Activated T-cell treated with anti-CD3 and anti-CD28 coated beads, Interleukin-2, amount 50 U/mL, for 4 hours (primary cell): Measurements from ENCODE around the gene CELF2. TPM values are rescaled to one million over a fixed set of nuclear protein-coding genes. Genes with fewer than 3 reads are reported as not detected.

Experiments used
- ATAC-seq, 2 donors: fragments of 200-7000 bp; cut with Tn5 transposase; one replicate each; pipeline ENCODE4 v1.10.0; 2021
- DNase-seq: peaks from one replicate; pipeline ENCODE4 v3.0.0-alpha.2; 2020
- H3K27me3 Mint-ChIP-seq: one replicate; pipeline ENCODE4 v1.8.0; 2021; ENCODE audit warnings: low read depth, mixed read lengths
- H3K36me3 Mint-ChIP-seq: one replicate; pipeline ENCODE4 v1.8.0; 2022; ENCODE audit warnings: mixed read lengths; ENCODE audit not compliant: insufficient read depth
- H3K4me1 Mint-ChIP-seq: one replicate; pipeline ENCODE4 v1.8.0; 2021; ENCODE audit warnings: low read depth, mixed read lengths
- H3K4me3 Mint-ChIP-seq: one replicate; pipeline ENCODE4 v1.8.0; 2021; ENCODE audit warnings: mild to moderate bottlenecking, moderate library complexity, mixed read lengths
- H3K9me3 Mint-ChIP-seq: one replicate; pipeline ENCODE4 v1.8.0; 2021; ENCODE audit warnings: mixed read lengths
- total RNA-seq, 3 donors: library from RNA; stranded (reverse); gene quantifications; one replicate each; pipeline ENCODE4 v1.2.1, GENCODE V29; 2021

The CELF2 gene
- total RNA-seq, 3 donors from 2014 or later: 112 to 121 (median 113) TPM

DNA sequence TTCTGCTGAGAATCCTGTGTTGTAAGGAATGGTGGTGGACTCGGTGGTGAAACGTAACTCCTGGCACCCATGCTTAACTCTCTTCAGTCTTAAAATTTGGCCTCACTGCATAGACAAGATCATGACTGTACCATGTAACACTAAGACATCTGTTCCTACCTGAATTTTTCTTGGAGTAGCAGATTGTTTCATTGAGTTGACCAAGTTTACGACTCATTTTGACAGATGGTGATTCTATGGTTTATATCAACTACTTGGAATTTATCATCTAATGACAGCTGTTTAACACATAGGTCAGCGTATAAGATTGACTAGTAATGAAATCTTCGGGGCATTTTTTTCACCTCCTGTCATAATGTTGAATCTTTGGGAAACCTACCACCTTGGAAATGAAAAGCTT is 184.2 kb downstream of the CELF2 start:
- ATAC-seq: no peak
- H3K4me3 Mint-ChIP-seq: no peak overlapping the region
- no peak for DNase-seq
- H3K36me3 Mint-ChIP-seq: peaks cover 84% of the 10 kb centered on the region
- H3K9me3 Mint-ChIP-seq: no peaks in the 10 kb centered on the region
- no peaks in the 10 kb centered on the region for H3K27me3 Mint-ChIP-seq
- peaks cover 100% of the 10 kb centered on the region for H3K4me1 Mint-ChIP-seq

GRCh38 chr10:11204351-11204942 is 186.8 kb downstream of the CELF2 start:
- ATAC-seq (no peak), DNase-seq (no peak)
- Mint-ChIP-seq H3K4me1 (peaks cover 100% of the 10 kb centered on the region), H3K27me3 (no peaks in the 10 kb centered on the region), H3K9me3 (no peaks in the 10 kb centered on the region), H3K36me3 (peaks cover 81% of the 10 kb centered on the region), H3K4me3 (no peak overlapping the region)

GRCh38 chr10:11205030-11205772 is 187.5 kb downstream of the CELF2 start:
- H3K27me3 Mint-ChIP-seq: no peaks in the 10 kb centered on the region
- ATAC-seq (peak; percentile 84 to 85), DNase-seq (no peak)
- peaks cover 100% of the 10 kb centered on the region for H3K4me1 Mint-ChIP-seq
- no peaks in the 10 kb centered on the region for H3K9me3 Mint-ChIP-seq
- H3K4me3 Mint-ChIP-seq: no peak overlapping the region
- H3K36me3 Mint-ChIP-seq: peaks cover 78% of the 10 kb centered on the region

GRCh38 chr10:11206676-11207559 is 189.2 kb downstream of the CELF2 start:
- no peak for ATAC-seq
- H3K4me3 Mint-ChIP-seq: no peak overlapping the region
- peaks cover 100% of the 10 kb centered on the region for H3K4me1 Mint-ChIP-seq
- no peak for DNase-seq
- H3K27me3 Mint-ChIP-seq: no peaks in the 10 kb centered on the region
- peaks cover 68% of the 10 kb centered on the region for H3K36me3 Mint-ChIP-seq
- no peaks in the 10 kb centered on the region for H3K9me3 Mint-ChIP-seq

DNA sequence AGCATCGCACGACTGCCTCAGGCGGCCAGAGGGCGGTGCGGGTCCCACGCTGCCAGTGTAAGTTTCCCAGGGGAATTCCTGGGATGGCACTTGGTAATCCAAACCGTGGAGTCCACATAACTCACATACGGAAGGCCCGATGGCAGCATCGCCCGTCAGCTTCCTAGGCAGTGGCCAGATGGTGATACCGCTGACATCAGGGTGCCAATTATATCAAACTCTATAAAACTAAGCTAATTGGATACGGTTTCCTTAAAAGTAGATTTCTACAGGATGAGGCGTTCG is 189.8 kb downstream of the CELF2 start:
- ATAC-seq (no peak), DNase-seq (no peak)
- Mint-ChIP-seq H3K4me3 (no peak overlapping the region), H3K36me3 (peaks cover 62% of the 10 kb centered on the region), H3K9me3 (no peaks in the 10 kb centered on the region), H3K27me3 (no peaks in the 10 kb centered on the region), H3K4me1 (peaks cover 100% of the 10 kb centered on the region)

GRCh38 chr10:11208243-11208642 is 190.6 kb downstream of the CELF2 start:
- DNase-seq (no peak), ATAC-seq (no peak)
- peaks cover 56% of the 10 kb centered on the region for H3K36me3 Mint-ChIP-seq
- peak overlapping the region; percentile 61 for H3K4me3 Mint-ChIP-seq
- peaks cover 100% of the 10 kb centered on the region for H3K4me1 Mint-ChIP-seq
- no peaks in the 10 kb centered on the region for H3K9me3 Mint-ChIP-seq
- no peaks in the 10 kb centered on the region for H3K27me3 Mint-ChIP-seq

- Mint-ChIP-seq H3K36me3 (peaks cover 49% of the 10 kb centered on the region), H3K9me3 (no peaks in the 10 kb centered on the region), H3K4me1 (peaks cover 100% of the 10 kb centered on the region), H3K4me3 (peak overlapping the region; percentile 61), H3K27me3 (no peaks in the 10 kb centered on the region)
- DNase-seq: no peak
- peak; percentile 30 to 32 for ATAC-seq
Measured at GRCh38 chr10:11208908-11209829, 191.5 kb downstream of the CELF2 start.

GRCh38 chr10:11209830-11210181 is 192.1 kb downstream of the CELF2 start:
- ATAC-seq (no peak), DNase-seq (no peak)
- H3K9me3 Mint-ChIP-seq: no peaks in the 10 kb centered on the region

GRCh38 chr10:11210211-11210922 is 192.7 kb downstream of the CELF2 start:
- DNase-seq (no peak), ATAC-seq (no peak)
- Mint-ChIP-seq H3K4me3 (peak overlapping the region; percentile 61), H3K36me3 (peaks cover 52% of the 10 kb centered on the region), H3K4me1 (peaks cover 100% of the 10 kb centered on the region), H3K9me3 (no peaks in the 10 kb centered on the region), H3K27me3 (no peaks in the 10 kb centered on the region)

More at GRCh38 chr10:11209830-11210181, 192.1 kb downstream of the CELF2 start:
- H3K4me3 Mint-ChIP-seq: peak overlapping the region; percentile 61
- H3K27me3 Mint-ChIP-seq: no peaks in the 10 kb centered on the region
- H3K36me3 Mint-ChIP-seq: peaks cover 48% of the 10 kb centered on the region
- H3K4me1 Mint-ChIP-seq: peaks cover 100% of the 10 kb centered on the region

DNA sequence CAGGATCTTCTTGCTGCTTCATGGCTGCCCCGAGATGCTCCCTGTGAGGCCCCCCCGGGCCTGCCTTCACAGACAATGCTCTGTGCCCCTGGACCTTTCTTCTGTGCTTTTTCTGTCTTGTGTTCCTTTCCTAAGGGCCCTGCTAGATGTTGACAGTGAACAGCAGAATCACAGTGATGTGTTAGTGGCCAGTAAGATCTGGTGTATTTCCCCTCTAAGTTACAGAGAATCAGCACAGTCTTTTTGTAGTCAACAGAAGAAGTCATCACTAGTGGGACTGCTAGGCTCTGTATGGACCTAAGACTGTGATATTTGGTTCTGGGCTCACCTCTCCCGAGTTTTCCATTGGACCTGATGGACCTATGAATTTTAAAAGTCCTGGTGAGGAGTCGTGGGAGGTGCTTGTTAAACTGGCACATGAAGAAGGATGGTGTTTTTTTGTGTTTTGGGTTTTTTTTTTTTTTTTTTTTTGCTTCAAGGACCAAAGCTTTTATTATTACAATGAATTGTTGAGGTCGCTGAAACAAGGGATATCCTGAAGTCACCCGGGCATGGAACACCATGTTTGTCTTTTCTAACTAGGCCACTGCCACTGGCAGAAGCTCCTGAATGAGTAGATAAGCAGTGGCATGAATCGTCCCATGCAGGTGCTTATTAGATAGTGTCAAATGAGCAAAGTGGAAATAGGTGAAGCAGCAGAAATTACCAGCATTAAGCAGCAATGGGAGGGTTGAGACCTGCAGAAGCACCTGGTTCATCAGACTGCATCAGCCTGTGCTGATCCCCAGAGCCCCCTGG is 194.8 kb downstream of the CELF2 start:
- ATAC-seq: peak; percentile 38 to 45
- H3K4me3 Mint-ChIP-seq: peak overlapping the region; percentile 36
- H3K9me3 Mint-ChIP-seq: no peaks in the 10 kb centered on the region
- no peaks in the 10 kb centered on the region for H3K27me3 Mint-ChIP-seq
- peaks cover 53% of the 10 kb centered on the region for H3K36me3 Mint-ChIP-seq
- DNase-seq: no peak
- H3K4me1 Mint-ChIP-seq: peaks cover 99% of the 10 kb centered on the region

GRCh38 chr10:11213137-11213536 is 195.5 kb downstream of the CELF2 start:
- DNase-seq (no peak), ATAC-seq (no peak)
- peaks cover 99% of the 10 kb centered on the region for H3K4me1 Mint-ChIP-seq
- H3K9me3 Mint-ChIP-seq: no peaks in the 10 kb centered on the region
- H3K4me3 Mint-ChIP-seq: no peak overlapping the region
- H3K27me3 Mint-ChIP-seq: no peaks in the 10 kb centered on the region
- peaks cover 51% of the 10 kb centered on the region for H3K36me3 Mint-ChIP-seq

- DNase-seq (no peak), ATAC-seq (no peak)
- H3K4me3 Mint-ChIP-seq: no peak overlapping the region
- peaks cover 50% of the 10 kb centered on the region for H3K36me3 Mint-ChIP-seq
- no peaks in the 10 kb centered on the region for H3K27me3 Mint-ChIP-seq
- peaks cover 98% of the 10 kb centered on the region for H3K4me1 Mint-ChIP-seq
- H3K9me3 Mint-ChIP-seq: no peaks in the 10 kb centered on the region
Measured at GRCh38 chr10:11214407-11214806, 196.7 kb downstream of the CELF2 start.

GRCh38 chr10:11215471-11215870 is 197.8 kb downstream of the CELF2 start:
- Mint-ChIP-seq H3K4me3 (no peak overlapping the region), H3K9me3 (no peaks in the 10 kb centered on the region), H3K27me3 (no peaks in the 10 kb centered on the region), H3K36me3 (peaks cover 55% of the 10 kb centered on the region), H3K4me1 (peaks cover 97% of the 10 kb centered on the region)
- DNase-seq: no peak
- no peak for ATAC-seq
